PC-3 (cell line): ENCODE data around the gene TSNAX. TPM values are rescaled to one million over a fixed set of nuclear protein-coding genes. Genes with fewer than 3 reads are reported as not detected.
A peak's percentile ranks its signal among the peaks of the same experiment; 100 is the strongest.

ENCODE experiments used
- ATAC-seq: fragments of 200-7000 bp; cut with Tn5 transposase; 2 replicates; pipeline ENCODE4 v1.9.1; 2020; ENCODE audit warnings: mild to moderate bottlenecking, moderate library complexity
- BruUV-seq: library from RNA; stranded (reverse); fragments of 400-500 nt; replicated peaks from 2 replicates; lab custom pipeline; 2021; lab: Mats Ljungman, UMichigan
- CTCF ChIA-PET: fragments of 300-600 bp; sonication (Branson Sonifier 250); formaldehyde crosslinking; loops from one replicate; lab custom pipeline; 2022; ENCODE audit warnings: antibody characterized with exemption; lab: Charles Lee
- POLR2A ChIA-PET: fragments of 300-600 bp; sonication (Branson Sonifier 250); formaldehyde crosslinking; loops from one replicate; lab custom pipeline; 2022; ENCODE audit warnings: antibody characterized with exemption; ENCODE audit not compliant: unreplicated experiment; lab: Charles Lee
- DNase-seq: peaks from one replicate; pipeline ENCODE4 v3.0.0-alpha.2; 2015
- H2AFZ ChIP-seq: fragments of 300-600 bp; sonication (generic); 2 replicates; pipeline ENCODE4 v1.6.0; 2016; ENCODE audit warnings: antibody characterized with exemption, low read length
- H3F3A ChIP-seq: fragments of 300-600 bp; sonication (generic); one replicate; pipeline ENCODE4 v1.6.0; 2017; ENCODE audit warnings: antibody characterized with exemption, low read length, control low read depth, mild to moderate bottlenecking; ENCODE audit not compliant: unreplicated experiment
- H3K27ac ChIP-seq: fragments of 300-600 bp; sonication (generic); 2 replicates; pipeline ENCODE4 v1.5.1; 2016; ENCODE audit warnings: mild to moderate bottlenecking, low read length
- H3K27me3 ChIP-seq: fragments of 300-600 bp; sonication (generic); 2 replicates; pipeline ENCODE4 v1.6.1; 2016; ENCODE audit warnings: low read length, mixed read lengths
- H3K36me3 ChIP-seq: fragments of 300-600 bp; sonication (generic); 2 replicates; pipeline ENCODE4 v1.6.1; 2016; ENCODE audit warnings: low read depth, mixed run types, low read length, mixed read lengths
- H3K4me1 ChIP-seq: fragments of 300-600 bp; sonication (generic); 2 replicates; pipeline ENCODE4 v1.5.1; 2016; ENCODE audit warnings: low read length; ENCODE audit not compliant: insufficient read depth
- H3K4me2 ChIP-seq: fragments of 300-600 bp; sonication (generic); 2 replicates; pipeline ENCODE4 v1.6.0; 2016; ENCODE audit warnings: low read length
- H3K4me3 ChIP-seq: fragments of 300-600 bp; sonication (generic); 2 replicates; pipeline ENCODE4 v1.5.1; 2016; ENCODE audit warnings: mild to moderate bottlenecking, low read length, mixed read lengths
- H3K79me2 ChIP-seq: fragments of 300-600 bp; sonication (generic); 2 replicates; pipeline ENCODE4 v1.6.1; 2017; ENCODE audit warnings: low read length, mixed read lengths
- H3K9ac ChIP-seq: fragments of 300-600 bp; sonication (generic); 2 replicates; pipeline ENCODE4 v1.6.0; 2016; ENCODE audit warnings: mild to moderate bottlenecking, low read length
- H3K9me2 ChIP-seq: fragments of 300-600 bp; sonication (generic); replicated peaks from 2 replicates; pipeline ENCODE4 v1.6.1; 2016; ENCODE audit warnings: mixed run types, low read length, mixed read lengths
- H3K9me3 ChIP-seq: fragments of 300-600 bp; sonication (generic); 2 replicates; pipeline ENCODE4 v1.6.1; 2016; ENCODE audit warnings: low read length, mixed read lengths
- H4K20me1 ChIP-seq: fragments of 300-600 bp; sonication (generic); 2 replicates; pipeline ENCODE4 v1.6.1; 2016; ENCODE audit warnings: low read length, mixed read lengths
- CTCF ChIP-seq: fragments of 300-600 bp; sonication (generic); conservative IDR thresholded peaks from 2 replicates; pipeline ENCODE4 v1.5.1; 2017; ENCODE audit warnings: antibody characterized with exemption, low read depth, mild to moderate bottlenecking, low read length
- EZH2 ChIP-seq: fragments of 300-600 bp; sonication (generic); IDR thresholded peaks from one replicate; pipeline ENCODE4 v1.6.1; 2017; ENCODE audit warnings: antibody characterized with exemption, mild to moderate bottlenecking, low read length; ENCODE audit not compliant: unreplicated experiment
- EZH2phosphoT487 ChIP-seq: fragments of 300-600 bp; sonication (generic); IDR thresholded peaks from 2 replicates; pipeline ENCODE4 v1.6.1; 2018; ENCODE audit warnings: mild to moderate bottlenecking, antibody characterized with exemption, low read length, borderline replicate concordance
- intact Hi-C: fragments of 100-400 bp; cut with micrococcal nuclease; formaldehyde crosslinking; loops from 2 replicates; pipeline ENCODE4 v1.9.0; 2023
- total RNA-seq: library from RNA; depleted of rRNA; stranded (reverse); fragments of >200 nt; gene quantifications from 2 replicates; pipeline ENCODE4 v1.2.3, GENCODE V29; 2014

Gene TSNAX
- total RNA-seq, 1 experiment from 2014 or later: 33.1 TPM

GRCh38 chr1:231557898-231558707 lies 29.6 kb downstream of the TSNAX start:
- H3K4me1 ChIP-seq: no peaks in the 10 kb centered on the region; the same call in 1 of the 2 replicates
- H3K9me2 ChIP-seq: no peaks in the 10 kb centered on the region
- H3K4me3 ChIP-seq: no peak overlapping the region
- no peak overlapping the region for H3K4me2 ChIP-seq
- POLR2A ChIA-PET: interaction anchor here (0.7 kb wide), 1 partner anchor 158 kb away, joined by 10 read pairs; no protein-coding TSS in a partner anchor
- H3K36me3 ChIP-seq: peaks cover 17% of the 10 kb centered on the region
- TF ChIP-seq EZH2phosphoT487 (no peak), EZH2 (no peak), CTCF (no peak)
- intact Hi-C loops: no loop called here
- DNase-seq: peak; percentile 22
- H2AFZ ChIP-seq: no peak overlapping the region
- ATAC-seq: peak; percentile 35
- no peaks in the 10 kb centered on the region; the same call in 1 of the 2 replicates for H3K79me2 ChIP-seq
- H4K20me1 ChIP-seq: no peaks in the 10 kb centered on the region
- H3K9ac ChIP-seq: no peak overlapping the region
- no peaks in the 10 kb centered on the region for H3F3A ChIP-seq
- no peak overlapping the region for H3K27ac ChIP-seq
- CTCF ChIA-PET: interaction anchor here (0.6 kb wide), 1 partner anchor 816 kb away, joined by 3 read pairs; no protein-coding TSS in a partner anchor
- no peaks in the 10 kb centered on the region for H3K27me3 ChIP-seq
- H3K9me3 ChIP-seq: no peaks in the 10 kb centered on the region
- BruUV-seq: no TSS peak

DNA sequence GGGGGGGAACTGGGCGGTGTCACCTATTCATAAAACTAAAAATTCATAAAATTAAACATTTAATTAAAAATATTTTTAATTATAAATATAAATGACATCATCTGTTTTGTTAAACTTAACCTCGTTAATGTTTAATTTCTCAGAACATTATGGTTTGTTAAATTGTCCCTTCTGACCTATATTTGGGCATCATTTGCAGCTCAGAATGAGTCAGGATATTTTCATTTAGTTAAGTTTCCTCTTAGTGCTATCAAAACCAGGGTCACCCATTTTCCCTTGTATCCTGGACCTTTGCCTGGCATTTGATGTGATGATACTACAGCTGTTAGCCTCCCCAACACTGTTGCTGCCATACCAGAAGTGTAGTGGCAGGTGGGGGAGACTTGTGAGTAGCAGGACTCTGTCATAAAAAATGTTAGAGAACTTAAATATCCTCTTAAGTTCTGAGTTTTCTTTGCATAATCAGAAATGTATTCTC lies 30.3 kb downstream of the TSNAX start:
- intact Hi-C loops: no loop called here
- no peak overlapping the region for H3K4me3 ChIP-seq
- H3K9me3 ChIP-seq: no peaks in the 10 kb centered on the region
- ATAC-seq (no peak), DNase-seq (no peak)
- ChIA-PET POLR2A (interaction anchor here (0.7 kb wide), 1 partner anchor 157 kb away, joined by 10 read pairs; no protein-coding TSS in a partner anchor), CTCF (no interaction called here)
- no peak overlapping the region for H3K27ac ChIP-seq
- H3K4me1 ChIP-seq: no peaks in the 10 kb centered on the region; the same call in 1 of the 2 replicates
- H3K36me3 ChIP-seq: peaks cover 20% of the 10 kb centered on the region
- TF ChIP-seq EZH2phosphoT487 (no peak), EZH2 (no peak), CTCF (no peak)
- no peak overlapping the region for H3K4me2 ChIP-seq
- no peaks in the 10 kb centered on the region; the same call in 1 of the 2 replicates for H3K79me2 ChIP-seq
- H3K9ac ChIP-seq: no peak overlapping the region
- H3K9me2 ChIP-seq: no peaks in the 10 kb centered on the region
- no peak overlapping the region for H2AFZ ChIP-seq
- no peaks in the 10 kb centered on the region for H4K20me1 ChIP-seq
- H3F3A ChIP-seq: no peaks in the 10 kb centered on the region
- no peaks in the 10 kb centered on the region for H3K27me3 ChIP-seq
- BruUV-seq: no TSS peak
